ENCODE measurements around the gene ACTR10.

ACTR10 gene

DNA sequence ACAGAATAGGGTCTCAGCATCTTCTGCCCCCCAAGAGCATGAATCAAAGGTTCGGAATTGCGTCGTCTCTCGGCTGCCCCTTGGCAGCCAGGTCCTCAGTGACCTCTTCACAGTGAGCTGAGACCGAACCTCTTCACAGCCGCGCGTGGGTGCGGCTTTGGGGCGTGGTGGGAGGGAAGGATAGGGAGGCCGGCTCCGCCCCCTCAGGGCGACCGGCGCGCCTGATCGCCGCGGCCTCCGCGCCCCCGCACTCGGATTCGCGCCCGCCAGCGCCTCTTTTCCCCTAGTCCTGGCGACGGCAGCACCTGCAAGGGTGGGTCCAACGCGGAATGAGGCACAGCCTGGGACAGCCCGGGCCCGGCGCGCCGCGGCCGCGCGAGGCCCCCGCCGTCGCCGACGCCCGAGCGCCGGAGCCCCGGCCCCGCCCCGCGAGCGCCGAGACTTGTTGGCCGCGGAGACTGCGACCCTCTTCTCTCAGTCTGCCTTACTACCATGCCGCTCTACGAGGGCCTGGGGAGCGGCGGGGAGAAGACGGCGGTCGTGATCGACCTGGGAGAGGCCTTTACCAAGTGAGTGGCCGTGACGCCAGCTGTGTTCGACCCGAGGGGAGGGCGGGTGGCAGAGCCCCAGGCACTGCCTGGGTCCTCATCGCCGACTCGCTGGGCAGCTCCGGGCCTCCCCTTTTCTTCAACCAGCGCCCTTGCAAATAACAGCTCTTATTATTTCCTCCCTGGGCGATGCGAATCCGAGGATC is at the start of gene ACTR10:
Gene ACTR10, plus strand, starts transcription at position 424 of the 754 bp plus-strand sequence. Its CDS starts 69 bp downstream, at position 493.
- TF ChIP-seq, protein P1, sequence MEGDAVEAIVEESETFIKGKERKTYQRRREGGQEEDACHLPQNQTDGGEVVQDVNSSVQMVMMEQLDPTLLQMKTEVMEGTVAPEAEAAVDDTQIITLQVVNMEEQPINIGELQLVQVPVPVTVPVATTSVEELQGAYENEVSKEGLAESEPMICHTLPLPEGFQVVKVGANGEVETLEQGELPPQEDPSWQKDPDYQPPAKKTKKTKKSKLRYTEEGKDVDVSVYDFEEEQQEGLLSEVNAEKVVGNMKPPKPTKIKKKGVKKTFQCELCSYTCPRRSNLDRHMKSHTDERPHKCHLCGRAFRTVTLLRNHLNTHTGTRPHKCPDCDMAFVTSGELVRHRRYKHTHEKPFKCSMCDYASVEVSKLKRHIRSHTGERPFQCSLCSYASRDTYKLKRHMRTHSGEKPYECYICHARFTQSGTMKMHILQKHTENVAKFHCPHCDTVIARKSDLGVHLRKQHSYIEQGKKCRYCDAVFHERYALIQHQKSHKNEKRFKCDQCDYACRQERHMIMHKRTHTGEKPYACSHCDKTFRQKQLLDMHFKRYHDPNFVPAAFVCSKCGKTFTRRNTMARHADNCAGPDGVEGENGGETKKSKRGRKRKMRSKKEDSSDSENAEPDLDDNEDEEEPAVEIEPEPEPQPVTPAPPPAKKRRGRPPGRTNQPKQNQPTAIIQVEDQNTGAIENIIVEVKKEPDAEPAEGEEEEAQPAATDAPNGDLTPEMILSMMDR (IDR thresholded peaks at IDR 0.05; ENCODE audit: insufficient read depth, low read depth, low read length, missing control alignments), result no peak
- DNase-seq (ENCODE audit: low read depth), result peak; percentile 82
- H3K4me3 ChIP-seq (ENCODE audit: low read length), result peak within 1 kb of the TSS; percentile 86

DNA sequence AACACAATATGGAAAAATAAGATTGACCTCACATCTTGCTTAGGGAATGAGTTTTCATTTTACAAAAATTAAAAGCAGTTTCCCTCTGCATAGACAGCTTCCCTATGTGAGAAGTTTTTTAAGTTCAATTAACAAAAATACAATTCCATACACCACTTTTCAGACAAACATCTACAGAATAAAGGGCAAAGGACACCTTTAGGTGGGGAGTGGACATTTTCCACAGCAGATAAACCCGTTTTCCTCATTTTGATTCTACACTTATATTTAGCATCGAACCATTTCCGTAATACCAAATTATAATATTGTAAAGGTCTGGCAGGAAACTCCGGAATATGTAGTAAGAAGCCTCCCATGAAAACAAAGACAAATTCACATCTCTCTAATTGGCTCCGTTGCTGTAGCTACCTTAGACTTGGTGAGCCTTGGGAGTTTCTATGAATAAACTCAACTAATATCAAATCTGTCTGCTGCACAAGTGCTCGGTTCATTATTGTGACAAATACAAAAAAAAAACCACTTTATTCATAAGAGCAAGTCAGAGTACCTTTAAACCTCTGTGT is 49.6 kb upstream of the ACTR10 start:
- no peak for DNase-seq (ENCODE audit: low read depth)
- TF ChIP-seq, protein P1 (IDR thresholded peaks at IDR 0.05; ENCODE audit: insufficient read depth, low read depth, low read length, missing control alignments), result no peak
- no peak overlapping the region for H3K4me3 ChIP-seq (ENCODE audit: low read length)

DNA sequence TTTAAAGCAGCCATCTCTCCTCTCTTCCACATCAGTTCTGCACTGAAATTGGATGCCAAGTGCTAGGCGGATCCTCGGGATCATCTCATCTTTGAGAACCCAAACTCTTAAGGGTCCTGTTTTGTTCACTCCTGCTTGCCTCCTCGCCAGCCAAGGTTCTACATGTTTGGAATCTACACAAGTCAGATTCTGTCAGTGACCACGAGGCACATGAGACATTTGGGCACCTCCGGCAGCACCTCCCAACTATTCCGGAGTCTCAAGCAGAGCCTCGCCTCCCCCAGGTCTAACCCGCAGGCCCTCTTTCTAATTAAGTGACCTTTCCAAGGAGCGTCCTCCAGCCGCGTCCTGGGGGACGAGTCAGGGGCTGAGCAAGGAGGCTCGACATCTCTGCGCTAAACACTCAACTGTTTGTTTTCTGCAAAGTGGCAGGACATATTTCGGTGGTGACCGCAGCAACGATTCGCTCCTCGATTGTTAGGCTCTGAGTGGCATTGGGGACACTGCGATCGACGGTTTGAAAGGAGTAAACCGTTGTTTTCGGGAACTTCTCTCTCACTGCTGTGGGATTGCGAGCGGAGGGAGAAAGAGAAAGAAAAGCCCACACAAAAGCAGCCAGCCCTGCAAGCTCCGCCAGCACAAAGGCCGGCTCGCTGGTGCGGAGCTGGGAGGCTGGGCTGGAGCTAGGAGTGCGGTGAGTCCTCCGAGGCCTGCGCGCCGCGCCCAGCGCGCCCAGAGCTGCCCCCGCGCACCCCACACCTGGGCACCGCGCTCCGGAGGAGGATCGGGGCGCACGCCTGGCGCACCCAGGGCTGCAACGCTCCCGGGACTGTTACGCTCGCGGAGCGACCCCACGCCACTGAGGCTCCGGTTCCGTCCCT is 48.6 kb upstream of the ACTR10 start:
- TF ChIP-seq, protein P1 (IDR thresholded peaks at IDR 0.05; ENCODE audit: insufficient read depth, low read depth, low read length, missing control alignments), result no peak
- DNase-seq (ENCODE audit: low read depth), result peak; percentile 26
- H3K4me3 ChIP-seq (ENCODE audit: low read length), result peak overlapping the region; percentile 53

DNA sequence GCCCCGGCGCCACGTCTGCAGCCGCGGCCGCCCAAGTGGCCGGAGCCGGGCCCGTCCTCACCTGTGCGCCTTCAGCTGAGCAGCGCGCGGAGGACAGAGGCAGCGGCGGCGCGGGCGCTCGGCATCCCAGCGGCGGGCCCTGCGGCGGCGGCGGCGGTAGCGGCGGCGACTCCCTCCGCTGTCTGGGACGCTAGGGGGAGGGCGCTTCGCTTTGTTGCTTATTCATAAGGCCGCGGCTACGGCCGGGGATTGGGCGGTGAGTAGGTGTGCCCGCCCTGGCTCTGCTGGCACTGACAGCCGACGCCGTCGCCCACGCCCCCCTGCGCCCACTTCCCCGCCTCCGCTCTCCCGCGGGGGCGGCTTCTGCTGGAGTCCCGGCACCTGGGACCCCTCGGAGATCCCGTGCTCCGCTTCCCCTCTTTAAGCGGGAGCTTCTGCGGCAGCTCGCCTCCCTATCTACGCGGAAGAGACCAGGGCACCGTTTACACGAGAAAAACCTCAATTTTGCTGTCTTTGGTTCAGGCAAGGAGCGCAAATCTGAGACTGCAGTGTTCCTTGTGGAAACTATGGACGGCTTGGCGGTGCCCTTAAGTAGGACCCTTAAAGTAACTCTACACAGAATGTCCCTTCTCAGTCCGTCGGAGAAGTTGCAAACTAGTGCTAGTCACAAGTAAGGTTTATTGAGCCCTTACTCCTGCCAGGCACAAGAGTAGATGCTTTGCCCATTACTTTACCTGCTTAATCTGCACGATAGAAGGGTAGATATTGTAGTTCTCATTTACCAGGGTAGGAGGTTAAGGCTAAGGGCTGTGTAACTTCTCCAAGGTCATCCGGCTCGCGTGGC is 47.7 kb upstream of the ACTR10 start, which contains the start of gene ARMH4:
Gene ARMH4, minus strand, starts transcription at position 200 of the 844 bp plus-strand sequence. CDS start 12,855 bp downstream, outside the sequence.
- TF ChIP-seq, protein P1 (IDR thresholded peaks at IDR 0.05; ENCODE audit: insufficient read depth, low read depth, low read length, missing control alignments), result no peak
- DNase-seq (ENCODE audit: low read depth), result peak; percentile 86
- peak within 1 kb of the TSS; percentile 53 for H3K4me3 ChIP-seq (ENCODE audit: low read length)

DNA sequence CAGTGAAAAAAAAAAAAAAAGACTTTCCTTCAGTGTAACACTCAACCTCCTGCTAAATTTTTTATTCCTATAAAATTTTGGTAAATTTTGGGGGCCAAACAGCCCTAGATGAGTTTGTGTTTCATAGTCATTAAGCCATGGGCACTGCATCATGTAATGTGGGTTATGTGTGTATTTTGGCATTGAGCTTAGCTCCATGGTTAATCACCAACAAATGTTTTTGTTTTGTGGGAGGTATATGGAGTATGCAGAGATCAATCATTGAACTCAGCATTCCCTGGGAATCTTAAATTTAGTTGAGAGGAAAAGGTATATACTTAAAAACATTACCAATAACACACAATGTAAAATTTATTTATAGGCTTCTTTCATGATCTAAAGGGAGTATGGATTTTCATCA is 39.4 kb upstream of the ACTR10 start:
- TF ChIP-seq, protein P1 (IDR thresholded peaks at IDR 0.05; ENCODE audit: insufficient read depth, low read depth, low read length, missing control alignments), result no peak
- no peak overlapping the region for H3K4me3 ChIP-seq (ENCODE audit: low read length)
- DNase-seq (ENCODE audit: low read depth), result no peak
